Measurements from ENCODE around the gene RASSF7. TPM values are rescaled to one million over a fixed set of nuclear protein-coding genes. Genes with fewer than 3 reads are reported as not detected.
A peak's percentile ranks its signal among the peaks of the same experiment; 100 is the strongest.

RASSF7 gene
- total and polyA plus RNA-seq, 2 of the 8 experiments (the other 6 are each of a cell fraction or from before 2014, with no cell fraction given) = 22.3 to 43.9 TPM

- Histone ChIP-seq H3K9ac (replicated peaks in 1 of 4; ENCODE audit: extremely low read depth in 1 of 4, low read depth in 3 of 4, low read length in 3 of 4) (0 out of 7 replicates have a peak overlapping the region, but pooled peaks of 1 of the 4 experiments have one; percentile 22), H3K4me3 (ENCODE audit: extremely low read depth in 1 of 4, insufficient read depth in 2 of 4, low read depth in 3 of 4, low read length in 4 of 4) (peak overlapping the region; percentile 20 to 67 (median 36)), H2AFZ (ENCODE audit: low read length) (no peak overlapping the region), H4K91ac (replicated peaks; ENCODE audit: insufficient read length, low read length) (no peak overlapping the region), H2BK20ac (ENCODE audit: low read length) (no peak overlapping the region), H4K20me1 (replicated peaks in 1 of 2; ENCODE audit: control insufficient read depth in 1 of 2, insufficient read depth in 2 of 2, low read length in 2 of 2) (peaks cover 2 to 17% of the 10 kb centered on the region in 2 experiments), H4K8ac (ENCODE audit: extremely low read depth, insufficient read depth, low read length) (peak overlapping the region; percentile 45), H4K5ac (ENCODE audit: insufficient read length, low read depth, low read length) (no peak overlapping the region), H3K14ac (ENCODE audit: insufficient read length) (no peak overlapping the region), H3K27me3 (replicated peaks in 1 of 4; ENCODE audit: control insufficient read depth in 3 of 4, extremely low read depth in 1 of 4, insufficient read depth in 3 of 4, low read length in 3 of 4) (peaks cover under 1 to 5% (median 3%) of the 10 kb centered on the region in 4 experiments), H3K4me2 (ENCODE audit: insufficient read depth in 1 of 2, low read depth in 2 of 2, low read length in 2 of 2) (peak overlapping the region; percentile 58 to 93), H2AK5ac (ENCODE audit: low read depth, low read length) (no peak overlapping the region), H3K79me1 (ENCODE audit: low read depth, low read length) (peaks cover 6% of the 10 kb centered on the region; the same call in 1 of the 2 replicates), H2BK5ac (ENCODE audit: low read depth, low read length) (no peak overlapping the region), H2BK15ac (ENCODE audit: low read length) (peak overlapping the region; percentile 92), H3K56ac (replicated peaks; ENCODE audit: insufficient read length, low read depth, low read length) (peak overlapping the region; percentile 59), H3K18ac (ENCODE audit: extremely low read depth, low read length) (peak overlapping the region; percentile 71), H3K27ac (ENCODE audit: low read depth, low read length) (no peak overlapping the region), H3K36me3 (ENCODE audit: control insufficient read depth in 2 of 4, insufficient read depth in 4 of 4, low read length in 3 of 4) (no peaks in the 10 kb centered on the region; a peak in 1 of 8 replicates), H3K4ac (replicated peaks; ENCODE audit: insufficient read length, low read depth, low read length) (peak overlapping the region; percentile 7), H3K4me1 (replicated peaks in 1 of 4; ENCODE audit: control insufficient read depth in 3 of 4, insufficient read depth in 4 of 4, low read length in 3 of 4) (peaks cover 2 to 24% (median 12%) of the 10 kb centered on the region in 4 experiments; a peak in 6 of 7 replicates), H3K23me2 (ENCODE audit: low read depth, low read length) (peaks cover 4% of the 10 kb centered on the region; the same call in 1 of the 2 replicates), H2BK120ac (replicated peaks; ENCODE audit: low read depth, low read length) (no peak overlapping the region), H2BK12ac (ENCODE audit: low read depth, low read length) (0 out of 2 replicates have a peak overlapping the region, but pooled peaks have one; percentile 27), H3K9me3 (ENCODE audit: insufficient read depth in 2 of 2, low read depth in 1 of 2, low read length in 1 of 2) (no peaks in the 10 kb centered on the region), H3K79me2 (ENCODE audit: control insufficient read depth in 1 of 2, insufficient read depth in 2 of 2, low read length in 2 of 2) (no peaks in the 10 kb centered on the region), H3K23ac (ENCODE audit: insufficient read length) (no peak overlapping the region)
- POLR2A ChIA-PET (ENCODE audit: partially characterized antibody) = interaction anchor here (1.8 to 2.0 kb wide), 3 partner anchors 9 to 213 kb away, joined by 6 to 13 read pairs (median 7); partner anchors contain the start of gene LMNTD2
- 72% methylated on average over 32 of the region's 36 CpGs; no CpG with 5 or more reads in 1 of the 2 experiments for WGBS, 2 experiments (ENCODE audit: extremely low coverage in 1 of 2, insufficient coverage in 1 of 2, insufficient read length in 1 of 2, insufficient replicate concordance in 2 of 2, low coverage in 1 of 2, low lambda C conversion rate in 2 of 2, missing lambda C conversion rate in 1 of 2)
- DNase-seq (ENCODE audit: low read depth in 1 of 2, low spot score in 2 of 2) = no peak
- FAIRE-seq = no peak
- CTCF ChIA-PET (ENCODE audit: partially characterized antibody) = interaction anchor here (1.8 kb wide), 1 partner anchor 158 kb away, joined by 6 read pairs; no protein-coding TSS in a partner anchor
- TF ChIP-seq SRF (IDR thresholded peaks at IDR 0.05; ENCODE audit: low read depth, low read length) (no peak), PHF8 (conservative IDR thresholded peaks at IDR 0.05; ENCODE audit: low read depth, low read length) (no peak), SIN3A (conservative IDR thresholded peaks at IDR 0.05 in 1 of 2, IDR thresholded peaks at IDR 0.05 in 1 of 2; ENCODE audit: low read depth in 1 of 2, low read length in 2 of 2) (no peak), BACH1 (IDR thresholded peaks at IDR 0.05; ENCODE audit: low read length) (no peak), CREB1 (IDR thresholded peaks at IDR 0.05) (no peak), KDM1A (IDR thresholded peaks at IDR 0.05; ENCODE audit: borderline replicate concordance, low read length) (no peak), EP300 (IDR thresholded peaks at IDR 0.05; ENCODE audit: borderline replicate concordance in 1 of 2, low read depth in 2 of 2, low read length in 2 of 2) (no peak), ZNF274 (IDR thresholded peaks at IDR 0.05; ENCODE audit: borderline replicate concordance, extremely low read depth, low read length) (no peak), BCL11A (IDR thresholded peaks at IDR 0.05; ENCODE audit: low read depth in 2 of 2, low read length in 2 of 2) (no peak), MAFK (IDR thresholded peaks at IDR 0.05; ENCODE audit: low read depth, low read length) (no peak), NANOG (IDR thresholded peaks at IDR 0.05; ENCODE audit: insufficient read depth, low read depth, low read length, poor library complexity, severe bottlenecking) (no peak), SIX5 (IDR thresholded peaks at IDR 0.05; ENCODE audit: low read depth, low read length) (no peak)
These were observed 8.6 kb downstream of the RASSF7 start for GRCh38 chr11:569158-569885.
